HUES6 (cell line): ENCODE data around the gene USP20.

Experiments
- H3K27ac ChIP-seq: 2 replicates; pipeline ENCODE4 v1.7.0; 2013; ENCODE audit warnings: low read depth, mild to moderate bottlenecking, low read length, inconsistent platforms
- H3K27me3 ChIP-seq: 2 replicates; pipeline ENCODE4 v1.6.1; 2013; ENCODE audit warnings: low read length; ENCODE audit not compliant: control insufficient read depth, insufficient read depth
- H3K36me3 ChIP-seq: 2 replicates; pipeline ENCODE4 v1.6.1; 2013; ENCODE audit warnings: low read length; ENCODE audit not compliant: control insufficient read depth, insufficient read depth
- H3K4me1 ChIP-seq: 2 replicates; pipeline ENCODE4 v1.6.1; 2013; ENCODE audit warnings: low read length; ENCODE audit not compliant: control insufficient read depth, insufficient read depth
- H3K4me3 ChIP-seq: 2 replicates; pipeline ENCODE4 v1.5.1; 2013; ENCODE audit warnings: low read depth, low read length
- H3K9ac ChIP-seq: one replicate; pipeline ENCODE4 v1.6.1; 2013; ENCODE audit warnings: mild to moderate bottlenecking, low read length
- H3K9me3 ChIP-seq: 2 replicates; pipeline ENCODE4 v1.6.1; 2013; ENCODE audit warnings: low read depth, low read length; ENCODE audit not compliant: control insufficient read depth, insufficient read depth

Gene USP20

GRCh38 chr9:129810116-129810515 lies 25.1 kb upstream of the USP20 start:
- Histone ChIP-seq H3K9me3 (no peaks in the 10 kb centered on the region), H3K9ac (no peak overlapping the region), H3K27me3 (no peaks in the 10 kb centered on the region), H3K4me3 (no peak overlapping the region), H3K27ac (no peak overlapping the region), H3K4me1 (no peaks in the 10 kb centered on the region), H3K36me3 (peaks cover 70% of the 10 kb centered on the region)

GRCh38 chr9:129810788-129811187 lies 24.5 kb upstream of the USP20 start:
- Histone ChIP-seq H3K4me1 (no peaks in the 10 kb centered on the region), H3K27me3 (no peaks in the 10 kb centered on the region), H3K4me3 (no peak overlapping the region), H3K9me3 (no peaks in the 10 kb centered on the region), H3K9ac (no peak overlapping the region), H3K27ac (no peak overlapping the region), H3K36me3 (peaks cover 72% of the 10 kb centered on the region)

- no peaks in the 10 kb centered on the region for H3K4me1 ChIP-seq
- H3K9ac ChIP-seq: no peak overlapping the region
- peaks cover 82% of the 10 kb centered on the region for H3K36me3 ChIP-seq
- no peaks in the 10 kb centered on the region for H3K9me3 ChIP-seq
- H3K4me3 ChIP-seq: no peak overlapping the region
- no peak overlapping the region for H3K27ac ChIP-seq
- H3K27me3 ChIP-seq: no peaks in the 10 kb centered on the region
Observed at GRCh38 chr9:129811967-129812363, 23.3 kb upstream of the USP20 start.

- Histone ChIP-seq H3K4me3 (no peak overlapping the region), H3K36me3 (peaks cover 81% of the 10 kb centered on the region), H3K4me1 (no peaks in the 10 kb centered on the region), H3K27me3 (no peaks in the 10 kb centered on the region), H3K9me3 (no peaks in the 10 kb centered on the region), H3K27ac (no peak overlapping the region), H3K9ac (no peak overlapping the region)
Observed at GRCh38 chr9:129812385-129812784, 22.9 kb upstream of the USP20 start.

GRCh38 chr9:129813661-129814060 lies 21.6 kb upstream of the USP20 start:
- H3K4me3 ChIP-seq: no peak overlapping the region
- H3K36me3 ChIP-seq: peaks cover 87% of the 10 kb centered on the region
- no peaks in the 10 kb centered on the region for H3K4me1 ChIP-seq
- H3K27ac ChIP-seq: no peak overlapping the region
- no peak overlapping the region for H3K9ac ChIP-seq
- no peaks in the 10 kb centered on the region for H3K9me3 ChIP-seq
- H3K27me3 ChIP-seq: no peaks in the 10 kb centered on the region

- Histone ChIP-seq H3K4me3 (no peak overlapping the region), H3K27ac (no peak overlapping the region), H3K9ac (no peak overlapping the region), H3K36me3 (peaks cover 84% of the 10 kb centered on the region), H3K27me3 (no peaks in the 10 kb centered on the region), H3K4me1 (no peaks in the 10 kb centered on the region), H3K9me3 (no peaks in the 10 kb centered on the region)
Observed at GRCh38 chr9:129814432-129815223, 20.6 kb upstream of the USP20 start.

GRCh38 chr9:129815278-129815677 lies 20.0 kb upstream of the USP20 start:
- Histone ChIP-seq H3K4me3 (no peak overlapping the region), H3K9ac (no peak overlapping the region), H3K27ac (no peak overlapping the region), H3K9me3 (no peaks in the 10 kb centered on the region), H3K4me1 (no peaks in the 10 kb centered on the region), H3K27me3 (no peaks in the 10 kb centered on the region), H3K36me3 (peaks cover 81% of the 10 kb centered on the region)

- H3K4me1 ChIP-seq: no peaks in the 10 kb centered on the region
- no peaks in the 10 kb centered on the region for H3K27me3 ChIP-seq
- no peak overlapping the region for H3K9ac ChIP-seq
- H3K36me3 ChIP-seq: peaks cover 84% of the 10 kb centered on the region
- no peaks in the 10 kb centered on the region for H3K9me3 ChIP-seq
- no peak overlapping the region for H3K4me3 ChIP-seq
- H3K27ac ChIP-seq: no peak overlapping the region
Observed at GRCh38 chr9:129816501-129817435, 18.5 kb upstream of the USP20 start.

- peak overlapping the region; percentile 96 for H3K9ac ChIP-seq
- peak overlapping the region; percentile 84 for H3K4me3 ChIP-seq
- no peaks in the 10 kb centered on the region for H3K27me3 ChIP-seq
- H3K9me3 ChIP-seq: no peaks in the 10 kb centered on the region
- peaks cover 50% of the 10 kb centered on the region for H3K36me3 ChIP-seq
- H3K27ac ChIP-seq: no peak overlapping the region
- no peaks in the 10 kb centered on the region for H3K4me1 ChIP-seq
Observed at GRCh38 chr9:129822898-129823541, 12.2 kb upstream of the USP20 start.

GRCh38 chr9:129823542-129823934 lies 11.7 kb upstream of the USP20 start:
- Histone ChIP-seq H3K27me3 (no peaks in the 10 kb centered on the region), H3K36me3 (peaks cover 48% of the 10 kb centered on the region), H3K9ac (peak overlapping the region; percentile 96), H3K9me3 (no peaks in the 10 kb centered on the region), H3K27ac (no peak overlapping the region; the same call in 1 of the 2 replicates), H3K4me3 (peak overlapping the region; percentile 84), H3K4me1 (no peaks in the 10 kb centered on the region)
